GM18873 (cell line): ENCODE results near the gene KAZN.

Source experiments
- ATAC-seq: cut with Tn5 transposase; IDR thresholded peaks from one replicate; pipeline ENCODE4 v1.9.1; 2021; ENCODE audit warnings: mild to moderate bottlenecking, moderate library complexity, moderate number of reproducible peaks; ENCODE audit not compliant: unreplicated experiment, low FRiP score

KAZN gene

GRCh38 chr1:15155888-15156741, 557.6 kb downstream of the KAZN start:
- ATAC-seq, result no peak

DNA sequence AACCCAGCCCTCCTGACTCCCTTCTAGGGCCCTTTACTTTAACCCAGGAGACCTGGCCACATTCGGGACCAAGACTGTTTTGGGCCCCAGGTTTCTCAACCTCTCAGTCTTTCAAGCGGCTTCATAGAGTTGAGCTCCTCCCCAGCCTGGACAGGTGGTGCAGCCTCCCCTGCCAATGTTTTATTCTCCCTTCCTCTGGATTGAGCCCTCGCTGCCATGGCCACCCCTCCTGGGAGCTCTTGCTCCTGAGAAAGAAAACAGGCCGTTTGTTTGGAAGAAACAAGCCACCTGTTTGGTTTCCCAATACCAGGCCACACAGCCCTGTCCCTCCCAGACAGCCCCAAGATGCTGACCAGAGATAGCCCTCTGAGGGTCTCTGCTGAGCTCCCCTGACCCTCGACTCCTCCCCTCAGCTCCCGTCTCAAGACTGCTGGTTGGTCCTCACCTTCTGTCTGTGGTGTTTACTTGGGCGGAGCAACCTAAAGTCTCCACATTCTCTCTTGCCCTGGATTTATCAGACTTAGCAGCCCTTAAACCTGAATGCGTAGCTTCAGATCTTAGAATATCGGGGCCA, 558.4 kb downstream of the KAZN start:
- no peak for ATAC-seq

- no peak for ATAC-seq
These were observed 559.3 kb downstream of the KAZN start for GRCh38 chr1:15157524-15158399.

DNA sequence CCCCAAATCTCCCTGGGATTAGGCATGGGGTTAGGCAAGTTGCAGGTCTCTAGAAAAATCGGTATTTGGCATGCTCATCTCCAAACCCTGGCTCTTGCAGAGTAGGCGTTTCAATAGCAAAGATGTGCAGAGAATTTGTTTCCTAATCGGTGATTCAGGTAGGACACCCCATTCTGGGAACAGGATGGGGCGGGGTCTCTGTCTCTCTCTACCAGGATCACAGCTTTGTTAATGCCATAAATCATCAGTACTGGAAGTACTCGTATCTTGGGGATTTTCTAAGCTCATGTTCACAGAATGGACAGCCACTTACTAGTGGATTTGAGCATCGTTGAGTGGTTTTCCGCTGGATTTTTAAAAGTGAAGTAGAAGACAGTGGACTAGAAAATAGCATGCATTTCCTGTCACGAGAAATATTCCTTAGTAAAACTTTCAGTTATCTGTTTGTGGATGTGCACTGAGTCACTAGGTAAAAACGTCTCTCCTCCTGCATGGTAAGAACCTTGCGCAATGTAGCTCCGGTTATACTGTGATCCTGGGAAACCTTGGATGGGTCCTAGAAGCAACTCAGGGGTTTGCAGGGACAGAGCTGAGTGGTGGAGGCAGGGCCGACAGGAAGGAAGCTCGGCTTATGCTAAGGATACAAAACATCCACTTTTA, 560.2 kb downstream of the KAZN start:
- ATAC-seq, result no peak

- no peak for ATAC-seq
These were observed 560.7 kb downstream of the KAZN start for GRCh38 chr1:15159166-15159555.

- no peak for ATAC-seq
These were observed 562.1 kb downstream of the KAZN start for GRCh38 chr1:15160626-15161025.

DNA sequence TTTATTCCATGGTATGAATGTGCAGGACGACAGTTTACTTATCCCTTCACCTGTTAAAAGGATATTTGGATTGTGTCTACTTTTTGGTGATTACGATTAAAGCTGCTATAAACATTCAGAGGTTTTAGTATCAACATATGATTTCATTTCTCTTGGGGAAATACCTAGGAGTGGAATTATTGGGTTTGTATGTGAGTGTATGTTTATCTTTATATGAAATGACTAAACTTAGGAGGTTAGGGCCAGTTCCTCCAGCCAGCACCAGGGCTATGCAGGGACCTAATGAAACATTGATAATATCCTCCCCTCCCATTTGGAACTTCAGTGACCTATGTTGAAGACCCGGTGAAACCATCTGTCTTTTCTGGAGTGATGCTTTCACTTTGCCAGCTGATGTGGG, 568.9 kb downstream of the KAZN start:
- no peak for ATAC-seq
